ENCODE measurements around the gene DENND5A. TPM values are rescaled to one million over a fixed set of nuclear protein-coding genes. Genes with fewer than 3 reads are reported as not detected.
"Not testable (repeated sequence)": the region's sequence is repeated elsewhere in the genome, so short reads cannot be mapped to it uniquely, and the experiment has no call there.

Gene DENND5A
- total RNA-seq, 1 donor from 2014 or later, result 61.6 TPM

DNA sequence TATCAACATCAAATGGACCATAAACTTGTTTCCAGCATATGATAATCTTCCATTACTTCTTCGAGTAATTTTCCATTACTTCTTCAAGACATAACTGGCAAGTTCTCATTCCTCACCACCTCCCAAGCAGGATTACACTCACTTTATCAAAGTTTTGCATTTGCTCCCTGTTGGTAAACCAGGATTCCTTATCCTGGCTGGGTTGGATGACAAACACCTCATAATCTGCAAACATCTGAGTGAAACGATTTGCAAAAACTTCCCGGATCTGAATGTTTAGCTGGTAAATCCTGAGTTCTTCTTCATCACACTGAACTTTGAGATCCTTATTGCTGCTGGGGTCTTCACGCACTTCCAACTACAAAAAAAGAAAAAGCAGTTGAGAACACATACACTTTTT is 86.4 kb downstream of the DENND5A start:
- no peak overlapping the region for H3K27ac Mint-ChIP-seq
- no peak overlapping the region for H3K4me3 Mint-ChIP-seq (ENCODE audit: low read depth)
- H3K27me3 Mint-ChIP-seq (ENCODE audit: low read depth), result no peaks in the 10 kb centered on the region
- no peaks in the 10 kb centered on the region for H3K9me3 Mint-ChIP-seq
- peaks cover 66% of the 10 kb centered on the region for H3K36me3 Mint-ChIP-seq (ENCODE audit: low read depth)
- no peak for DNase-seq (ENCODE audit: low spot score)
- peaks cover 14% of the 10 kb centered on the region for H3K4me1 Mint-ChIP-seq (ENCODE audit: low read depth)
- intact Hi-C loops (cut with micrococcal nuclease), result loop anchor here (5.0 kb wide), 1 partner anchor 84 kb away; no protein-coding TSS in a partner anchor

DNA sequence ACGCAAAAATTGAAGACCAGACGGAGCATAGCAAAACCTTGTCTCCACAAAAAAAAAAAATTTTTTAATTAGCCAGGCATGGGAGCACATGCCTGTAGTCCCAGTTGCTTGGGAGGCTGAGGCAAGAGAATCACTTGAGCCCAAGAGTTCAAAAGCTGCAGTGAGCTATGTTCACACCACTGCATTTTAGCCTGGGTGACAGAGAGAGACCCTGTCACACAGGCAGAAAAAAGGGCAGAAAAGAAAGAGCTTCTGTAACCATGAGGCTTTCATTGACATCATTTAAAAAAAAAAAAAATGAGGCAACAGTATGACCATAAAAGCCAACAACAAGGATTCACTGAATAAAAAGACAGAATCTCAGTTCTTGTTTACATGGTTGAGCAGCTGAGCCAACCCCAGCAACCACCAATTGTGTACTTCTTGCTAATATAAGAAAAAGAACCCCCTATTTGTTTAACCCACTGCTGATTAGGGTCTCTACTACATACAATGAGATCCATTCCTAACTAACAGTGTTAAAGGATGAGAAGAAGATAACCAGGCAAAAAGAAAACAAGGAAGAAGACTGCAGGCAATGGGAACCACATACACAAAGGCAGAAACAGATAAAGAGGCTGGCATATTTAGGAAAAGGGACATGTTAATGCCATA is 87.6 kb downstream of the DENND5A start:
- H3K9me3 Mint-ChIP-seq, result peaks cover 6% of the 10 kb centered on the region
- peaks cover 75% of the 10 kb centered on the region for H3K36me3 Mint-ChIP-seq (ENCODE audit: low read depth)
- intact Hi-C loops (cut with micrococcal nuclease), result loop anchor here (5.0 kb wide), 1 partner anchor 85 kb away; no protein-coding TSS in a partner anchor
- H3K4me3 Mint-ChIP-seq (ENCODE audit: low read depth), result no peak overlapping the region
- no peak for DNase-seq (ENCODE audit: low spot score)
- H3K4me1 Mint-ChIP-seq (ENCODE audit: low read depth), result peaks cover 14% of the 10 kb centered on the region
- no peak overlapping the region for H3K27ac Mint-ChIP-seq
- no peaks in the 10 kb centered on the region for H3K27me3 Mint-ChIP-seq (ENCODE audit: low read depth)

DNA sequence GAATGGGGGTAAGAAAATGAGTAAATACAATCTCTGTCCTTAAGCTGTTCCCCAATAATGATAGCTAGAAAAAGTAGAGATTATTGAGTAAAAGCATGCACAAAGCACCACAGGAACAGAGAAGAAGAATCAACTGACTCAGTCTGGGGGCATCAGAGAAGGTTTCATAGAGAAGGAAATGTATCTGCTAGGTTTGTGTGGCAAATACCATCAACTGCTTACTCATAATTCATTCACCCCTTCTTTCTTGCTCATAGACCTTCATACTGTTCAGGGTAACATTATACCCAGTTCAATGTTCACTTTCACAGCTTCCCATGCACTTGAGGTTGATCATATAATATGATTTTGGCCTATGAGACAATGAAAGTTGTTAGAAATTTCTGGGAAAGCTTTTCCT is 88.6 kb downstream of the DENND5A start:
- no peak overlapping the region for H3K27ac Mint-ChIP-seq
- H3K4me1 Mint-ChIP-seq (ENCODE audit: low read depth), result peaks cover 12% of the 10 kb centered on the region
- H3K9me3 Mint-ChIP-seq, result peaks cover 16% of the 10 kb centered on the region
- H3K36me3 Mint-ChIP-seq (ENCODE audit: low read depth), result peaks cover 81% of the 10 kb centered on the region
- intact Hi-C loops (cut with micrococcal nuclease), result loop anchor here (5.0 kb wide), 1 partner anchor 86 kb away; no protein-coding TSS in a partner anchor
- no peak overlapping the region for H3K4me3 Mint-ChIP-seq (ENCODE audit: low read depth)
- H3K27me3 Mint-ChIP-seq (ENCODE audit: low read depth), result no peaks in the 10 kb centered on the region
- DNase-seq (ENCODE audit: low spot score), result no peak

DNA sequence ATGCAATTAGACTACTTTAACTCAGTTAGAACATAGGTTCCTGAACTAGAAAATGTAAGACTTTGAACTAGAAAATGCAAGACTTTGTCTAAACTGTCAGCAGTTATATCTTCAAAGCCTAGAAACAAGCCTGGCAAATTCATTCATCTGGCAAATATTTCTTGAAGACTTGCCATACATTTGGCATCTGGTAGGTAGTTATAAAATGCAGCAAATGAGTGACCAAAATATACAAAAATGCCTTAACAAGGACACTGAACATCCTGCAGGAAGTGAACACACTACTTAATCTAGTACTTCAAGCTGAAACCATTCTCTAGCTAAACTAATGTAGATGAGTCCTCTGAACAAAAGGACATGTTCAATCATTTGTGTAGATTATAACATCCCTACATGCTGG is 89.0 kb downstream of the DENND5A start:
- H3K9me3 Mint-ChIP-seq, result peaks cover 16% of the 10 kb centered on the region

DNA sequence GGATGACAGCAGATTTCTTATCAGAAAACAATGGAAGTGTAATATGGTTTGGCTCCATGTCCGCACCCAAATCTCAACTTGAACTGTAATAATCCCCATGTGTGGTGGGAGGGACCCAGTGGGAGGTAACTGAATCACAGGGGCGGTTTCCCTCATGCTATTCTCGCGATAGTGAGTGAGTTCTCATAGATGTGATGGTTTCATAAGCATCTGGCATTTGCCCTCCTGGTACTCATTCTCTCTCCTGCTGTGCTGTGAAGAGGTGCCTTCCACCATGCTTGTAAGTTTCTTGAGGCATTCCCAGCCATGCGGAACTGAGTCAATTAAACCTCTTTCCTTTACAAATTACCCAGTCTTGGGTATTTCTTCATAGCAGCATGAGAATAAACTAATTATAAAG is 92.8 kb downstream of the DENND5A start:
- peaks cover 75% of the 10 kb centered on the region for H3K36me3 Mint-ChIP-seq (ENCODE audit: low read depth)
- no peak overlapping the region for H3K27ac Mint-ChIP-seq

More for the DNA sequence above, 89.0 kb downstream of the DENND5A start:
- Mint-ChIP-seq H3K27ac (no peak overlapping the region), H3K4me1 (ENCODE audit: low read depth) (peaks cover 10% of the 10 kb centered on the region), H3K4me3 (ENCODE audit: low read depth) (no peak overlapping the region), H3K27me3 (ENCODE audit: low read depth) (no peaks in the 10 kb centered on the region), H3K36me3 (ENCODE audit: low read depth) (peaks cover 83% of the 10 kb centered on the region)
- DNase-seq (ENCODE audit: low spot score), result no peak
- intact Hi-C loops (cut with micrococcal nuclease), result loop anchor here (5.0 kb wide), 1 partner anchor 86 kb away; no protein-coding TSS in a partner anchor

DNA sequence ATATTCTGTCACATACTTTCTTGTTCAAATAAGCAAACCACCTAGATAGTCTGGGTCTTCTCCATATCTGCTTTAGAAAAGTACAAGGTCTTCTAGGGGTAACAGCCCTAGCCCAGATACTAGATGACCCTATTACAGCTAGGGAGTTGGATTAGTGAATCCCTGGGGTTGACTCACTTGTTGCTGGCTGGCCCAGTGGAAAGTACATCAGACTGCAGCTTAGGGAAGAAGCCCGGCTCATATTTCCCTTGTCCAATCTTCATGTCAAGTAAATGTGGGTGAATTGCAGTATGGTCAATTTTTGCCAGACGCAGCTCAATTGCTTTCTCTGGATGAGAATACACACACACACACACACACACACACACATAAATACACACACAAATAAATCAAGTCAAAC is 94.7 kb downstream of the DENND5A start:
- intact Hi-C loops (cut with micrococcal nuclease), result no loop called here
- no peak overlapping the region for H3K27ac Mint-ChIP-seq
- H3K4me3 Mint-ChIP-seq (ENCODE audit: low read depth), result no peak overlapping the region
- H3K4me1 Mint-ChIP-seq (ENCODE audit: low read depth), result peaks cover 28% of the 10 kb centered on the region
- DNase-seq (ENCODE audit: low spot score), result no peak
- H3K9me3 Mint-ChIP-seq, result peaks cover 16% of the 10 kb centered on the region
- H3K36me3 Mint-ChIP-seq (ENCODE audit: low read depth), result peaks cover 66% of the 10 kb centered on the region
- no peaks in the 10 kb centered on the region for H3K27me3 Mint-ChIP-seq (ENCODE audit: low read depth)

More for the DNA sequence above, 92.8 kb downstream of the DENND5A start:
- Mint-ChIP-seq H3K27me3 (ENCODE audit: low read depth) (no peaks in the 10 kb centered on the region), H3K9me3 (peaks cover 16% of the 10 kb centered on the region), H3K4me1 (ENCODE audit: low read depth) (peaks cover 29% of the 10 kb centered on the region), H3K4me3 (ENCODE audit: low read depth) (no peak overlapping the region)
- DNase-seq (ENCODE audit: low spot score), result no peak
- intact Hi-C loops (cut with micrococcal nuclease), result no loop called here

DNA sequence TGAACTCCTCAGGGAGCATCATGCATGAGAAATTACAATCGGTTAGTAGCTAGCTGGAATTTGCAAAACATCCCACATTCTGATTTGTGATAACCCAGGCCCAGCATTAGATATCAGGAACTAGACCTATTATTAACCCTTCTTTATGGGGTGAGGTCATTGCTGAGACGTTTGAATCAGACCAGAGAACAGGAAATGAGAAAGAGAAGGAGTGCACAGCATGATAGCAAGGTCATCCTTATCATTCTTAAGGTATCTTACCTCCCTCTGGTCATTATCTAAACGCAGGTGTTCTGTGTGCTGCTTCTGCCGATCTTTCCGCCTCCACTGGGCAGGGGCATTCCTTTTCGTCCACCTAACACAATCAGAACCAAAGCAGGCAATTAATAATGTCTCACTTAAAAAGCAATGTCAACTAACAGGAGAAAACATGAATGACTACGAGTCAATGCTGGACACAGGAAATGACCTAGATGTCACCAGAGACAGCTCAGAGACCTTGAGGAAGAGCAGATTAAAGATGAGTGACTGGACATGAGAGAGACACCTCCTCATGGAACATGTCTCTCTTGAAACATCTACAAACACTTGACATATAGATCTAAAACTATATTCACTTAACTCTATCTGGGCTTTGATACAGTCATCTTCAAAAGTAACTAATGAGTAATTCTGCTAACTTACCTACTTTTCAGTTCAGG is 95.4 kb downstream of the DENND5A start:
- Mint-ChIP-seq H3K27me3 (ENCODE audit: low read depth) (no peaks in the 10 kb centered on the region), H3K4me3 (ENCODE audit: low read depth) (no peak overlapping the region), H3K9me3 (peaks cover 16% of the 10 kb centered on the region), H3K4me1 (ENCODE audit: low read depth) (peaks cover 28% of the 10 kb centered on the region), H3K27ac (peak overlapping the region; percentile 30), H3K36me3 (ENCODE audit: low read depth) (peaks cover 62% of the 10 kb centered on the region)
- intact Hi-C loops (cut with micrococcal nuclease), result loop anchor here (5.0 to 10.0 kb wide), 3 partner anchors 38 to 338 kb away; no protein-coding TSS in a partner anchor
- no peak for DNase-seq (ENCODE audit: low spot score)

DNA sequence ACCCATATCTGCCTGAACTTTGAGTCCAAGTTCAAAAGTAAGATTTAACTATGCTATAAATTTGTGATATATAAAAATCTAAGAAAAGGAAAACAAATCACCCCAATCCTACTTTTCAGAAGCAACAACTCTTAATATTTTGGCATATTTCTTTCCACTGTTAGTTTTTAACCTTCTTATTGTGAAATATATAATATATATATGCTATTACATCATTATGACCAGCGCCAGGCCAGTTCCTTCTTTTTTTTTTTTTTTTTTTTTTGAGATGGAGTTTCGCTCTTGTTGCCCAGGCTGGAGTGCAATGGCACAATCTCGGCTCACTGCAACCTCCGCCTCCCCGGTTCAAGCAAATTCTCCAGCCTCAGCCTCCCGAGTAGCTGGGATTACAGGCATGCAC is 103.2 kb downstream of the DENND5A start:
- H3K36me3 Mint-ChIP-seq (ENCODE audit: low read depth), result peaks cover 40% of the 10 kb centered on the region
- H3K4me1 Mint-ChIP-seq (ENCODE audit: low read depth), result peaks cover 21% of the 10 kb centered on the region

DNA sequence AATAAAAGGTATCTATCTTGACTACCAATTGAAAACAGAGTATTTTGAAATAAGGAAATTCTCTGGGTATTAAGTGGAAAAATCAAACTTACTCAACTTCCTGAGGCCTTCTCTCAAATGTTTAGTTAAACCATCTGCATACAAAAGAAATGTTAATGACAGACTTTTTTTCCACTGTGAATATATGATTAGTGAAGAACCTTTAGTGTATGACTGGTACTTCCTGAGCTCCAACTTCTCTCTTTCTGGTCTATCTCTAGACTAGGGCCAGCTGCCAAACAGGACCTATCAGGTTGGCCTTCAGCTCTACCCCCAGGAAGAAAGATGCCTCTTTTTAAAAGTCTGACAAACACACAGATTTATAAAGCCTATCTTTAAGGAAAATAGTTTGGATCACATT is 105.0 kb downstream of the DENND5A start:
- H3K36me3 Mint-ChIP-seq (ENCODE audit: low read depth), result peaks cover 41% of the 10 kb centered on the region
- peaks cover 19% of the 10 kb centered on the region for H3K4me1 Mint-ChIP-seq (ENCODE audit: low read depth)
- H3K4me3 Mint-ChIP-seq (ENCODE audit: low read depth), result no peak overlapping the region
- H3K27ac Mint-ChIP-seq, result peak overlapping the region; percentile 69
- no peaks in the 10 kb centered on the region for H3K27me3 Mint-ChIP-seq (ENCODE audit: low read depth)
- intact Hi-C loops (cut with micrococcal nuclease), result loop anchor here (5.0 to 10.0 kb wide), 2 partner anchors 235 to 302 kb away; partner anchors contain the start of gene ZNF143
- no peaks in the 10 kb centered on the region for H3K9me3 Mint-ChIP-seq
- no peak for DNase-seq (ENCODE audit: low spot score)

More for the DNA sequence above, 103.2 kb downstream of the DENND5A start:
- H3K27ac Mint-ChIP-seq; DNase-seq (ENCODE audit: low spot score); H3K9me3 Mint-ChIP-seq; H3K4me3 Mint-ChIP-seq (ENCODE audit: low read depth); H3K27me3 Mint-ChIP-seq (ENCODE audit: low read depth): not testable (repeated sequence)
- intact Hi-C loops (cut with micrococcal nuclease), result loop anchor here (5.0 to 10.0 kb wide), 2 partner anchors 233 to 300 kb away; partner anchors contain the start of gene ZNF143

DNA sequence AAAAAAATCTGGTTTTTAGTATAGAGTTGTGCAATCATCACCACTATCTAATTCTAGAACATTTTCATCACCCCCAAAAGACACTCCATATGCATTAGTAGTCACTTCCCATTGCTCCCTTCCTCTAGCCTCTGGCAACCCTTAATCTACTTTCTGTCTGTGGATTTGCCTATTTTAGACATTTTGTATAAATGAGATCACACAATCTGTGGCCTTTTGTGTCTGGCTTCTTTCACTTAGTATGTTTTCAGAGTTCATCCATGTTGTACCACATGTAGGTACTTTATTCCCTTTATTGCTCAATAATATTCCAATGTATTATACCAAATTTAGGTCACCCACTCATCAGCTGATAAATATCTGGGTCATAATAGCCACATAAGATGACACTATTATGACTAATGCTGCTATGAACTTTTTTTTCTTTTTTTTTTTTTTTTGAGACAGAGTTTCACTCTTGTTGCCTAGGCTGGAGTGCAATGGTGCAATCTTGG is 106.2 kb downstream of the DENND5A start:
- Mint-ChIP-seq H3K27ac (peak overlapping the region; percentile 29), H3K27me3 (ENCODE audit: low read depth) (no peaks in the 10 kb centered on the region), H3K4me3 (ENCODE audit: low read depth) (no peak overlapping the region), H3K4me1 (ENCODE audit: low read depth) (peaks cover 19% of the 10 kb centered on the region), H3K9me3 (no peaks in the 10 kb centered on the region), H3K36me3 (ENCODE audit: low read depth) (peaks cover 42% of the 10 kb centered on the region)
- no peak for DNase-seq (ENCODE audit: low spot score)
- intact Hi-C loops (cut with micrococcal nuclease), result no loop called here

DNA sequence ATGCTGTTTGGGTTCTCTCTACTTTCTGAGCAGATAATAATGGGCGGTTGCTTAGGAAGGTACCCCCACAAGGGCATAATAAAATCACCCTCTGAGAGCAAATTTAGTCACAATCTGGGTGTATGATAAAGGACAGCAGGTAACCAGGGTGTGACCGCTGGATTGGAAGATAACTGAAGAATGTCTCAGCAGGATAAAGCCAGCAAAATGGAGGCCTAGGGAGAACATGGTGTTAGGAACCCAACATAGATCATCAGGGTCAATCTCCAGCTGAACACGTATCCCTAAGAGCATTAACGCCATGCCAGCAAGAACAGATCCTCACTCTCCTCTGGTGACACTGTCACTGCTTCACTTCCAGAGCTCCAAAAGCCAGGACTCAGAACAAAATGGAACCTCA is 109.2 kb downstream of the DENND5A start:
- DNase-seq (ENCODE audit: low spot score), result no peak
- Mint-ChIP-seq H3K27me3 (ENCODE audit: low read depth) (no peaks in the 10 kb centered on the region), H3K9me3 (no peaks in the 10 kb centered on the region), H3K27ac (no peak overlapping the region), H3K4me1 (ENCODE audit: low read depth) (peaks cover 19% of the 10 kb centered on the region), H3K36me3 (ENCODE audit: low read depth) (peaks cover 42% of the 10 kb centered on the region), H3K4me3 (ENCODE audit: low read depth) (no peak overlapping the region)
- intact Hi-C loops (cut with micrococcal nuclease), result no loop called here

DNA sequence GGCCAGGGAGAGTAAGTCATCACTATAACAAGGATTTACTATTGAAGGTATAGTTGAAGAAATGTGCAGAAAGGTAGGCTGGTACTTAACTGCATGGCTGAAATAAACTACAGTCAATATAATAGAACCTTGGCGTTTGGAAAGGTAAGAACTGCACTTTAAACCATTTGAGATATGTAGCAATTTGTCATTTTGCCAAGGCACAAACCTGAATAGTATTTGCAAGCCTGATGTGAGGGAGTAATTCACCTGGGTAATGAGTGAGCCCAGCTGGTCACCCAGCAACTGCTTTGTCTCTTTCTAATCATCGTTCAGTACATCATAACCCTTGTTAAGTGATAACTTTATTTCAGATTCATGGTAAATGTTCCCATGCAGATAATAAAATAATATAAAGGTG is 111.5 kb downstream of the DENND5A start:
- Mint-ChIP-seq H3K4me3 (ENCODE audit: low read depth) (no peak overlapping the region), H3K4me1 (ENCODE audit: low read depth) (peaks cover 2% of the 10 kb centered on the region), H3K36me3 (ENCODE audit: low read depth) (peaks cover 36% of the 10 kb centered on the region), H3K9me3 (no peaks in the 10 kb centered on the region), H3K27me3 (ENCODE audit: low read depth) (no peaks in the 10 kb centered on the region), H3K27ac (no peak overlapping the region)
- DNase-seq (ENCODE audit: low spot score), result no peak
- intact Hi-C loops (cut with micrococcal nuclease), result no loop called here

DNA sequence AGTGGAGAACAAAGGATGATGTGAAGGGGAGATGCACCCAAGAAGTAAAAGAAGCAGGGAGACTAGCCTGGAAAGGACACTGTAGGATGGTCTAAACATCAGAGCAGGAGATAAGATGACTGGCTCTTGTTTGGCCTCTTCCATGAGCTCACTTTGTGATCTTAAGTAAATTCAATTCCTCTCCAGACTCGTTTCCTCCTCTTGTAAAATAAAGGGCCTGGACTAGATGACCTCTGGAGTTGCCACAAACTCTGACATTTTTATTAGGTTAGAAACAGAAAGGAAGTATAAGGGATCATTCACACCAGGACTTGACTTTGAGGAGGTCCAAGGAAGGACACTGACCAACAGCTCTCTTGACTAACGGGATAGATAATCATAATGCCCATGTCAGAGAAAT is 113.5 kb downstream of the DENND5A start:
- Mint-ChIP-seq H3K9me3 (no peaks in the 10 kb centered on the region), H3K27me3 (ENCODE audit: low read depth) (no peaks in the 10 kb centered on the region), H3K4me3 (ENCODE audit: low read depth) (no peak overlapping the region), H3K27ac (no peak overlapping the region), H3K36me3 (ENCODE audit: low read depth) (peaks cover 48% of the 10 kb centered on the region), H3K4me1 (ENCODE audit: low read depth) (no peaks in the 10 kb centered on the region)
- no peak for DNase-seq (ENCODE audit: low spot score)
- intact Hi-C loops (cut with micrococcal nuclease), result no loop called here
